Neural cell (in vitro differentiated cells): ENCODE results near the gene GAA. TPM values are rescaled to one million over a fixed set of nuclear protein-coding genes. Genes with fewer than 3 reads are reported as not detected.

ENCODE experiments used
- H2AFZ ChIP-seq: fragments of 200-600, 300-800 bp; sonication (generic), shearing (Covaris generic); 2 replicates; pipeline ENCODE4 v1.6.0; 2014; ENCODE audit warnings: low read depth, mild to moderate bottlenecking, antibody characterized with exemption, low read length, moderate library complexity
- H3F3A ChIP-seq: fragments of 200-600 bp; shearing (Covaris generic); 2 replicates; pipeline ENCODE4 v1.6.1; 2016; ENCODE audit warnings: mild to moderate bottlenecking, moderate library complexity, mixed read lengths, antibody characterized with exemption, low read length; ENCODE audit not compliant: insufficient read depth, poor library complexity, severe bottlenecking
- H3K27ac ChIP-seq: fragments of 200-600, 300-800 bp; sonication (generic), shearing (Covaris generic); 2 replicates; pipeline ENCODE4 v1.5.1; 2014; ENCODE audit warnings: mild to moderate bottlenecking, low read length, moderate library complexity
- H3K27me3 ChIP-seq: fragments of 300-800, 200-600 bp; sonication (generic), shearing (Covaris generic); 2 replicates; pipeline ENCODE4 v1.6.0; 2014; ENCODE audit warnings: mild to moderate bottlenecking, low read depth, low read length, moderate library complexity; ENCODE audit not compliant: insufficient read depth
- H3K36me3 ChIP-seq: fragments of 300-800, 200-600 bp; sonication (generic), shearing (Covaris generic); 2 replicates; pipeline ENCODE4 v1.5.1; 2014; ENCODE audit warnings: mild to moderate bottlenecking, antibody characterized with exemption, low read length, moderate library complexity; ENCODE audit not compliant: insufficient read depth
- H3K4me2 ChIP-seq: fragments of 300-800, 200-600 bp; sonication (generic), shearing (Covaris generic); 2 replicates; pipeline ENCODE4 v1.6.0; 2014; ENCODE audit warnings: mild to moderate bottlenecking, low read length
- H3K4me3 ChIP-seq: fragments of 300-800, 200-600 bp; sonication (generic), shearing (Covaris generic); 2 replicates; pipeline ENCODE4 v1.5.1; 2014; ENCODE audit warnings: mild to moderate bottlenecking, low read length, moderate library complexity
- H3K79me2 ChIP-seq: fragments of 200-600 bp; shearing (Covaris generic); replicated peaks from 2 replicates; pipeline ENCODE4 v1.6.0; 2014; ENCODE audit warnings: mild to moderate bottlenecking, low read length, moderate library complexity; ENCODE audit not compliant: insufficient read depth
- H3K9ac ChIP-seq: fragments of 300-800, 200-600 bp; sonication (generic), shearing (Covaris generic); 2 replicates; pipeline ENCODE4 v1.6.1; 2016; ENCODE audit warnings: mild to moderate bottlenecking, low read length, mixed read lengths
- H3K9me2 ChIP-seq: fragments of 200-600 bp; shearing (Covaris generic); 2 replicates; pipeline ENCODE4 v1.6.1; 2016; ENCODE audit warnings: mild to moderate bottlenecking, low read length, mixed read lengths; ENCODE audit not compliant: insufficient read depth
- H3K9me3 ChIP-seq: fragments of 200-600, 300-800 bp; sonication (generic), shearing (Covaris generic); 2 replicates; pipeline ENCODE4 v1.6.1; 2016; ENCODE audit warnings: mild to moderate bottlenecking, mixed run types, low read length, moderate library complexity, mixed read lengths
- H4K20me1 ChIP-seq: fragments of 200-600 bp; shearing (Covaris generic); 2 replicates; pipeline ENCODE4 v1.6.1; 2016; ENCODE audit warnings: mild to moderate bottlenecking, mixed run types; ENCODE audit not compliant: insufficient read depth
- CTCF ChIP-seq: fragments of 450-650 bp; IDR thresholded peaks from 2 replicates; pipeline ENCODE4 v1.5.1; 2014; ENCODE audit warnings: antibody characterized with exemption, mild to moderate bottlenecking, moderate library complexity; ENCODE audit not compliant: poor library complexity, severe bottlenecking
- EP300 ChIP-seq: fragments of 450-650 bp; conservative IDR thresholded peaks from 2 replicates; pipeline ENCODE4 v1.6.1; 2014; ENCODE audit warnings: antibody characterized with exemption, mild to moderate bottlenecking, moderate library complexity; ENCODE audit not compliant: poor library complexity, severe bottlenecking
- EZH2 ChIP-seq: fragments of 200-600, 300-800 bp; shearing (Covaris generic), sonication (generic); IDR thresholded peaks from 2 replicates; pipeline ENCODE4 v1.6.1; 2014; ENCODE audit warnings: antibody characterized with exemption, low read length, borderline replicate concordance, mild to moderate bottlenecking; ENCODE audit not compliant: insufficient read depth, poor library complexity, severe bottlenecking
- MXI1 ChIP-seq: fragments of 450-650 bp; conservative IDR thresholded peaks from 2 replicates; pipeline ENCODE4 v1.6.1; 2014; ENCODE audit warnings: antibody characterized with exemption, mild to moderate bottlenecking; ENCODE audit not compliant: poor library complexity, severe bottlenecking
- POLR2AphosphoS5 ChIP-seq: IDR thresholded peaks from 2 replicates; pipeline ENCODE4 v1.6.1; 2012
- RAD21 ChIP-seq: fragments of 450-650 bp; conservative IDR thresholded peaks from 2 replicates; pipeline ENCODE4 v1.6.1; 2014; ENCODE audit warnings: antibody characterized with exemption, mild to moderate bottlenecking, moderate library complexity
- REST ChIP-seq: IDR thresholded peaks from 2 replicates; pipeline ENCODE4 v1.6.1; 2012; ENCODE audit warnings: borderline replicate concordance
- SMC3 ChIP-seq: fragments of 450-650 bp; conservative IDR thresholded peaks from 2 replicates; pipeline ENCODE4 v1.6.1; 2014; ENCODE audit warnings: antibody characterized with exemption, mild to moderate bottlenecking, moderate library complexity; ENCODE audit not compliant: poor library complexity
- TAF1 ChIP-seq: IDR thresholded peaks from 2 replicates; pipeline ENCODE4 v1.6.1; 2012; ENCODE audit warnings: low read depth
- polyA plus RNA-seq: library from polyadenylated mRNA; depleted of rRNA; stranded (reverse); fragments of >200 nt; gene quantifications from 2 replicates; pipeline ENCODE4 v1.2.3, GENCODE V29; 2014

GAA gene
- polyA plus RNA-seq, 1 donor from 2014 or later = 58.9 TPM

GRCh38 chr17:80124351-80124981 lies 23.1 kb downstream of the GAA start:
- no peak overlapping the region for H3K27ac ChIP-seq

More at GRCh38 chr17:80124351-80124981, 23.1 kb downstream of the GAA start:
- no peaks in the 10 kb centered on the region for H3K9me3 ChIP-seq
- no peak overlapping the region for H3K4me3 ChIP-seq
- no peaks in the 10 kb centered on the region for H3K27me3 ChIP-seq
- H3K9ac ChIP-seq = peak overlapping the region; percentile 12
- no peak overlapping the region for H3K4me2 ChIP-seq
- peak overlapping the region; percentile 12 for H2AFZ ChIP-seq
- H3K36me3 ChIP-seq = no peaks in the 10 kb centered on the region
- TF ChIP-seq POLR2AphosphoS5 (no peak), MXI1 (no peak), RAD21 (peak; percentile 50), REST (no peak), TAF1 (no peak), EZH2 (no peak), CTCF (peak; percentile 63), EP300 (no peak), SMC3 (peak; percentile 62)
- no peaks in the 10 kb centered on the region for H3K9me2 ChIP-seq
- H4K20me1 ChIP-seq = no peaks in the 10 kb centered on the region
- no peaks in the 10 kb centered on the region for H3K79me2 ChIP-seq
- H3F3A ChIP-seq = no peaks in the 10 kb centered on the region
